ENCODE data around the gene PPFIA1.

DNA sequence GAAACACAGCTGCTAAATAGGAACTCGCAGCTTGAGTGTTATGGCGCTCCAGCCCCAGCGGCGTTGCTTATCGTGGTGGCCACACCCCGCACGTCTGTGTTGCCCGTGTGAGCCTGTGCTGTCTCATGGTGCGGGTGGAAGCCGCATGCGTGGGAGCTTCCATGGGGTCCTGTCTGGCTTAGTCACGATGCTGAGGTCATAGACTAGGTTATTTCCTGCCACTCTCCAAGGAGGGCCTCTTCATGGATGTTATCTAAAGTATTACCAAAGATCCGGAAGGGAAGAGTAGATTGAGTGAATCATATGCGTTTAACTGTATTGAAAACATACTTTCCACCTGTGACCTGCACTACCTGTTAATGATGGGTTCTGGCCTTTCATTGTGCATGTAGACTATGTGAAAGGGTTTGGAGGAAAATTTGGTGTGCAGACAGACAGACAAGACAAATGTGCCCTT, 149.5 kb downstream of the PPFIA1 start:
- TF ChIP-seq, protein P1, sequence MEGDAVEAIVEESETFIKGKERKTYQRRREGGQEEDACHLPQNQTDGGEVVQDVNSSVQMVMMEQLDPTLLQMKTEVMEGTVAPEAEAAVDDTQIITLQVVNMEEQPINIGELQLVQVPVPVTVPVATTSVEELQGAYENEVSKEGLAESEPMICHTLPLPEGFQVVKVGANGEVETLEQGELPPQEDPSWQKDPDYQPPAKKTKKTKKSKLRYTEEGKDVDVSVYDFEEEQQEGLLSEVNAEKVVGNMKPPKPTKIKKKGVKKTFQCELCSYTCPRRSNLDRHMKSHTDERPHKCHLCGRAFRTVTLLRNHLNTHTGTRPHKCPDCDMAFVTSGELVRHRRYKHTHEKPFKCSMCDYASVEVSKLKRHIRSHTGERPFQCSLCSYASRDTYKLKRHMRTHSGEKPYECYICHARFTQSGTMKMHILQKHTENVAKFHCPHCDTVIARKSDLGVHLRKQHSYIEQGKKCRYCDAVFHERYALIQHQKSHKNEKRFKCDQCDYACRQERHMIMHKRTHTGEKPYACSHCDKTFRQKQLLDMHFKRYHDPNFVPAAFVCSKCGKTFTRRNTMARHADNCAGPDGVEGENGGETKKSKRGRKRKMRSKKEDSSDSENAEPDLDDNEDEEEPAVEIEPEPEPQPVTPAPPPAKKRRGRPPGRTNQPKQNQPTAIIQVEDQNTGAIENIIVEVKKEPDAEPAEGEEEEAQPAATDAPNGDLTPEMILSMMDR (IDR thresholded peaks at IDR 0.05 in 2 of 3, conservative IDR thresholded peaks at IDR 0.05 in 1 of 3; ENCODE audit: control insufficient read depth in 2 of 3, extremely low read depth in 1 of 3, insufficient read depth in 1 of 3, low read depth in 3 of 3, low read length in 3 of 3), result no peak
- TF ChIP-seq MXI1 (IDR thresholded peaks at IDR 0.05; ENCODE audit: low read depth, low read length), result no peak
- TF ChIP-seq MYB (IDR thresholded peaks at IDR 0.05; ENCODE audit: borderline replicate concordance, low read depth, low read length), result no peak
- no peak for TF ChIP-seq GABPA (IDR thresholded peaks at IDR 0.05; ENCODE audit: low read depth)
- TF ChIP-seq, protein P2, sequence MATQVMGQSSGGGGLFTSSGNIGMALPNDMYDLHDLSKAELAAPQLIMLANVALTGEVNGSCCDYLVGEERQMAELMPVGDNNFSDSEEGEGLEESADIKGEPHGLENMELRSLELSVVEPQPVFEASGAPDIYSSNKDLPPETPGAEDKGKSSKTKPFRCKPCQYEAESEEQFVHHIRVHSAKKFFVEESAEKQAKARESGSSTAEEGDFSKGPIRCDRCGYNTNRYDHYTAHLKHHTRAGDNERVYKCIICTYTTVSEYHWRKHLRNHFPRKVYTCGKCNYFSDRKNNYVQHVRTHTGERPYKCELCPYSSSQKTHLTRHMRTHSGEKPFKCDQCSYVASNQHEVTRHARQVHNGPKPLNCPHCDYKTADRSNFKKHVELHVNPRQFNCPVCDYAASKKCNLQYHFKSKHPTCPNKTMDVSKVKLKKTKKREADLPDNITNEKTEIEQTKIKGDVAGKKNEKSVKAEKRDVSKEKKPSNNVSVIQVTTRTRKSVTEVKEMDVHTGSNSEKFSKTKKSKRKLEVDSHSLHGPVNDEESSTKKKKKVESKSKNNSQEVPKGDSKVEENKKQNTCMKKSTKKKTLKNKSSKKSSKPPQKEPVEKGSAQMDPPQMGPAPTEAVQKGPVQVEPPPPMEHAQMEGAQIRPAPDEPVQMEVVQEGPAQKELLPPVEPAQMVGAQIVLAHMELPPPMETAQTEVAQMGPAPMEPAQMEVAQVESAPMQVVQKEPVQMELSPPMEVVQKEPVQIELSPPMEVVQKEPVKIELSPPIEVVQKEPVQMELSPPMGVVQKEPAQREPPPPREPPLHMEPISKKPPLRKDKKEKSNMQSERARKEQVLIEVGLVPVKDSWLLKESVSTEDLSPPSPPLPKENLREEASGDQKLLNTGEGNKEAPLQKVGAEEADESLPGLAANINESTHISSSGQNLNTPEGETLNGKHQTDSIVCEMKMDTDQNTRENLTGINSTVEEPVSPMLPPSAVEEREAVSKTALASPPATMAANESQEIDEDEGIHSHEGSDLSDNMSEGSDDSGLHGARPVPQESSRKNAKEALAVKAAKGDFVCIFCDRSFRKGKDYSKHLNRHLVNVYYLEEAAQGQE (IDR thresholded peaks at IDR 0.05; ENCODE audit: low read depth, low read length), result no peak
- TF ChIP-seq, protein P3, sequence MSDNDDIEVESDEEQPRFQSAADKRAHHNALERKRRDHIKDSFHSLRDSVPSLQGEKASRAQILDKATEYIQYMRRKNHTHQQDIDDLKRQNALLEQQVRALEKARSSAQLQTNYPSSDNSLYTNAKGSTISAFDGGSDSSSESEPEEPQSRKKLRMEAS (IDR thresholded peaks at IDR 0.05; ENCODE audit: low read depth, low read length), result no peak
- TF ChIP-seq, protein P4, sequence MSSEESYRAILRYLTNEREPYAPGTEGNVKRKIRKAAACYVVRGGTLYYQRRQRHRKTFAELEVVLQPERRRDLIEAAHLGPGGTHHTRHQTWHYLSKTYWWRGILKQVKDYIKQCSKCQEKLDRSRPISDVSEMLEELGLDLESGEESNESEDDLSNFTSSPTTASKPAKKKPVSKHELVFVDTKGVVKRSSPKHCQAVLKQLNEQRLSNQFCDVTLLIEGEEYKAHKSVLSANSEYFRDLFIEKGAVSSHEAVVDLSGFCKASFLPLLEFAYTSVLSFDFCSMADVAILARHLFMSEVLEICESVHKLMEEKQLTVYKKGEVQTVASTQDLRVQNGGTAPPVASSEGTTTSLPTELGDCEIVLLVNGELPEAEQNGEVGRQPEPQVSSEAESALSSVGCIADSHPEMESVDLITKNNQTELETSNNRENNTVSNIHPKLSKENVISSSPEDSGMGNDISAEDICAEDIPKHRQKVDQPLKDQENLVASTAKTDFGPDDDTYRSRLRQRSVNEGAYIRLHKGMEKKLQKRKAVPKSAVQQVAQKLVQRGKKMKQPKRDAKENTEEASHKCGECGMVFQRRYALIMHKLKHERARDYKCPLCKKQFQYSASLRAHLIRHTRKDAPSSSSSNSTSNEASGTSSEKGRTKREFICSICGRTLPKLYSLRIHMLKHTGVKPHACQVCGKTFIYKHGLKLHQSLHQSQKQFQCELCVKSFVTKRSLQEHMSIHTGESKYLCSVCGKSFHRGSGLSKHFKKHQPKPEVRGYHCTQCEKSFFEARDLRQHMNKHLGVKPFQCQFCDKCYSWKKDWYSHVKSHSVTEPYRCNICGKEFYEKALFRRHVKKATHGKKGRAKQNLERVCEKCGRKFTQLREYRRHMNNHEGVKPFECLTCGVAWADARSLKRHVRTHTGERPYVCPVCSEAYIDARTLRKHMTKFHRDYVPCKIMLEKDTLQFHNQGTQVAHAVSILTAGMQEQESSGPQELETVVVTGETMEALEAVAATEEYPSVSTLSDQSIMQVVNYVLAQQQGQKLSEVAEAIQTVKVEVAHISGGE (CRISPR knock-in tag; IDR thresholded peaks at IDR 0.05), result no peak

Measured in GM12878 (cell line).